ENCODE data around the gene PDGFC.

PDGFC gene

DNA sequence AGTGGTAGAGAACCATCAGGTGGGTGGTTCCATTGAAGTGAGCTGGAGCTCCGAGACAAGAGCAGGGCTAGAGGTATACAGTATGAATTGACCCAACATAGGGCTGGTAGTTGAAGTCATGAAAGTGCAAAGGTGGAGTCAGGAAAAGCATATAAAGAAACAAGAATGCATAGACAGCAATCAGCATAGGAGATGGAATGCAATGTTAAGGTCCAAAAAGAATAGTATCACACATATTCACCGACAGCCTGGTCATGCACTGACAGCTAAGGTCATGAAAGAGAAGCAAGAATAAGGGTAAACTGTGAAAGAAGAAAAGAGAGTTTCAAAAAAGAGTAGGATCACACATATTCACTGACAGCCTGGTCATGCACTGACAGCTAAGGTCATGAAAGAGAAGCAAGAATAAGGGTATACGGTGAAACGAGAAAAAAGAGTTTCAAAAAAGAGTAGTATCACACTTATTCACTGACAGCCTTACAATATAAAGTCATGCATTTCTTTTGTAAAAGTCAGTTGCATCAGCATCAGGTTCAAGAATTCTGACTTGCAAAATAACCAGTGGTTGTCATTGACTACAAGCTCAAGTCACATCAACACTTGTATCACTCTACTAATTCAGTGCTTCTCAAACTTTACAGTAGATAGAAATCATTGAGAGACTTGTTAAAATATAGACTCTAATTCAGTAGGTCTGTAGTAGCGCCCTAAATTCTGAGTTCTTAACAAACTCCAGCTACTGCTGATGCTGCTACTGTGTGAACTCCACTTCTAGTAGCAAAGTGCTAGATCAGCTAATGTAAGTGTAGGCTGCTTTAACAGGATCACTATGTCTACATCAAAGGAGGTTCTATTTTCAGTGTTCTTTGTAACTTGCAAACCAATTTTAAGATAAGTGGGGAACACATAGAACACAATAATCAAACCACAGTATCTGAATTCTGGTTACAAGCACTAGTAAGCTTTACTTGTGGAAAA lies 221.9 kb downstream of the PDGFC start:
- TF ChIP-seq ZNF274 (IDR thresholded peaks at IDR 0.05; ENCODE audit: low read depth, low read length): no peak
- no peak overlapping the region for H3K4me3 ChIP-seq (ENCODE audit: low read length)

DNA sequence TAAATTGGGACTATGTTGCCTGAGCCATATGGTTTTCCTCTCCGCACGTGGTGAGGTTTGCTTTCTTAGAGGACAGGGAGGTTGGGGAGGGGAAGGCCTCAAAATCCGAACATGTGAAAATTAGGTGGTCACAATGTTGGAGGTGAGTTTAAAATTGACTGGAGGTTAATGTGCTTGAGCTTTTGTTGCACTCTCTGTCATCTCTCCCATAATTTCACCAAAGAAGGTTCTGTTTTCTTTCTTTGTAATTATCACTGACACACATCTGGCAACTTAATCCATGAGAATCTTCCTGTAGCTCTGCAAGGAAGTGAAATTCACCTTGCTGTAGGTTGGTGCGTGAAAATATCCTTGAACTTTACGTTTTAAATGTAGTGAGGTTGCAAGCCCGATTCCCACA lies 225.5 kb downstream of the PDGFC start:
- no peak for TF ChIP-seq ZNF274 (IDR thresholded peaks at IDR 0.05; ENCODE audit: low read depth, low read length)
- no peak overlapping the region for H3K4me3 ChIP-seq (ENCODE audit: low read length)

DNA sequence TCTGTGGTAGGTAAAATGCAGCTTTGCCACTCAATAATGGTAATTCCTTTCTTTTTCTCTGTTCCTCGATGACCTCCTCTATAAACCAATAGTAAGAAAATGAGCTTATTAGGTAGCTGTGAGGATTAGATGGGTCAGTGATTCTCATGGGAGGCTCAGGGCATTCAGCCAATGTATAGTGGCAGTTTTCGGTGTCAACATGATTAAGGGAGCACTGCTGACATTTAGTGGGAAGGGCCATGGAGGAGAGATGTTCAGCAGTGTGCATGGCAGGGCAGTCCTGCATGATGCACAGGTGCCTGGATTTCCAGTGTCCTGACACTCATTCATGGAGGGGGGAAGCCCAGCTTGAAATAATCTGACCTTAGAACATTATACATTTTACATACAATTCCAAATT lies 232.8 kb downstream of the PDGFC start:
- TF ChIP-seq ZNF274 (IDR thresholded peaks at IDR 0.05; ENCODE audit: low read depth, low read length): no peak
- no peak overlapping the region for H3K4me3 ChIP-seq (ENCODE audit: low read length)

DNA sequence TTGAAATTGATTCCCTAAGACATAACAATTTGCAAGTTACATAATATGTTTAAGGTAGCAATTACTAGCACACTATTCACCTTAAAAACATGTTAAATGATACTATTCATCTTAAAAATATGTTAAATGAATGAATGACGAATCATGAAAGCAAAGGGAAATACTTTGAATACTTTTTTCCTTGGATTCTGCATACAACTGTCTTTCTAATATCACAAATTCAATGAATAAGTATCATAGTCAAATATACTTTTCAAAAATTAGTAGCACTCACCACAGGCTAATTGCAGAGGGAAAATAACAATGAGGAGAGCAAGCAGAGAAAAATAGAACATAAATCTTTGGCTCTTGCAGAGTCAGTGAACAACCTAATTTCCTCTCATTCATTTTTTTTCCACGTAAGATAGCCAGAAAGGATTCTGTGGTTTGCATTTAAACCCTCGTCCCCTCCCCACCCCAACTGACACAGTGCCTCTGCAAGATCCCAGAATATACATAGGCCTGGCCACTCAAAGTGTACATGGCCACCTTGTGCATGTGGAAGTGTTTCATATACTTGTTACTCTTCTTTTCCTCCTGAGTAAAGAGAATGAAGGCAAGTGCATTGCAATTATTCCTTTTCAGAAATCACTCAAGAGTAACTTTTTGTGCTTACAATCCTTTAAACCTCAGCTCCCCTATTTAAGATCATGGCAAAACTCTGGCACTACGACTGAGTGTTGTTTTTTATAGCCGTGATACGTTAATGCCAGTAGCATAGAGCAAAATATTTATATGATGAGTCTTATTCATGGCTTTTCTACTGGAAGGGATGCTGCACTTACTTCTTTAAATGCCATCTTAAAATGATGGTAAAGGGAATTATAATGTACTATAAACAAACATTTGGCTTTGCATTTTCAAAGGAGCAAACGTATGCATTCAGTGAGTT lies 236.4 kb downstream of the PDGFC start:
- no peak overlapping the region for H3K4me3 ChIP-seq (ENCODE audit: low read length)
- no peak for TF ChIP-seq ZNF274 (IDR thresholded peaks at IDR 0.05; ENCODE audit: low read depth, low read length)

DNA sequence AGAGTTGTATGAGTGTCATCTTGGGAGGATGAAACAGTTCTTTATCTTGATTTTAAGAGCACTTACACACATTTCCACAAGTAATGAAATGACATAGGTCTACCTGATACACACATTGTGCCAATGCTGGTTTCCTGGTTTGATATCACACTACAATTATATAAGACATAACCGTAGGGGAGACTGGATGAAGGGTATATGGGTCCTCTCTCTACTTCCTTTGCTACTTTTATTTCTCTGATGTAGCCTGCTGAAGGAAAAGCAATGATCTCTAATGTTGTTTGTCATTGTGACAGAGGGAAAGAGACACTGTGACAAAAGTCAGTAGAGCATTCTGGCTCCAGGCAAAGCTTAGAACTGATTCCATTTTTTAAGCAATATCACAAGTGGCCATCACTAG lies 238.0 kb downstream of the PDGFC start:
- no peak overlapping the region for H3K4me3 ChIP-seq (ENCODE audit: low read length)
- TF ChIP-seq ZNF274 (IDR thresholded peaks at IDR 0.05; ENCODE audit: low read depth, low read length): no peak

DNA sequence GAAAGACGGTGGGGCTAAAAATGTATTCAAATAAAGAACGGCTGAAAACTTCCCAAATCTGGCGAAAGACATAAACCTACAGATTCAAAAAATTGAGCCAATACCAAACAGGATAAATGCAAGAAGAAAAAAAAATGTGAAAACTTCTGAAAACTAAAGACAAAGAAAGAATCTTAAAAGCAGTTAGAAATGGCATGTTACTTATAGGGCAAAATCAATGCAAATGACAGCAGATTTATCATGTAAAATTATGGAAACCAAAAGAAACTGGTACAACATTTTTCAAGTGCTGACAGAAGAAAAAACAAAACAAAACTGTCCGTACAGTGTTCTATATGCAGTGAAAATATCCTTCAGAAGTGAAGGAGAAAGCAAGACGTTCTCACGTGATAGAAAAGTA lies 239.0 kb downstream of the PDGFC start:
- TF ChIP-seq ZNF274 (IDR thresholded peaks at IDR 0.05; ENCODE audit: low read depth, low read length): no peak
- no peak overlapping the region for H3K4me3 ChIP-seq (ENCODE audit: low read length)

DNA sequence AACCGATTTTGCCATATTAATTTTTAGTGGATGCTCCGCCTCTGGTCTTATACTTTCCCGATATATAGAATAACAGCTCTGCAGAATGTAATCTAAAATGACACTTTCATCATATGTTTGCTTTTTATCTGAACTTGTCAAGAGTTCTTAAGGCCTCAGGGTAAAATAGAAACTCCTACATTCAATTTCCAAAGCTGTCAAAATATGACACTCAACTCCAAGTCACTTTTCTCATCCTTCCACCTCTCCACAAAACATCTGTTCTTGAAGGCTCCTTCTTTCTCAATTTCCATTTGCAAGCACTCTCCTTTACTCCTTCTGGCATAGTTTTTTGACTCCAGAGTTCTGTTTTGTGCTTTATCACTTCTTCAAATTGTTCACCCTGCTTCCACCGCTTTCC lies 242.2 kb downstream of the PDGFC start:
- no peak for TF ChIP-seq ZNF274 (IDR thresholded peaks at IDR 0.05; ENCODE audit: low read depth, low read length)
- no peak overlapping the region for H3K4me3 ChIP-seq (ENCODE audit: low read length)

DNA sequence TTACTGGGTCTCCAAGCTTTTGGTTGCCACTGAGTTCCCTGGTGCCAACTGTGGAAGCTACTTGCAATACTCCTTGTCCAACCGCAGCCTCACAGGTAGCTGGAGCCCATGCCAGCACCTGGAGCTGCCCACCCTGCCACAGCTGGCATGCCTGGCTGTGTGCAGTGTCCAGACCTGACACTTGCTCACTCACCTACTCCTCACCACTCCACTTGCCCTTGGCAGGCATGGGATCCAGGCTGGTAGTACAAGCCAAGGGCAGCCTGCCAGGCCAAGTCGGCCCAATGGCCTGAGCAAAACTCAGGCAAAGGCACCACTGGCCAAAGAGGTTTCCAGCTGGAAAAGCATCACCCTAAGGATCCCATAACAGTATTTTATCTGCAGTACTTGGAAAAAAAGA lies 246.3 kb downstream of the PDGFC start:
- H3K4me3 ChIP-seq (ENCODE audit: low read length): no peak overlapping the region
- TF ChIP-seq ZNF274 (IDR thresholded peaks at IDR 0.05; ENCODE audit: low read depth, low read length): no peak

DNA sequence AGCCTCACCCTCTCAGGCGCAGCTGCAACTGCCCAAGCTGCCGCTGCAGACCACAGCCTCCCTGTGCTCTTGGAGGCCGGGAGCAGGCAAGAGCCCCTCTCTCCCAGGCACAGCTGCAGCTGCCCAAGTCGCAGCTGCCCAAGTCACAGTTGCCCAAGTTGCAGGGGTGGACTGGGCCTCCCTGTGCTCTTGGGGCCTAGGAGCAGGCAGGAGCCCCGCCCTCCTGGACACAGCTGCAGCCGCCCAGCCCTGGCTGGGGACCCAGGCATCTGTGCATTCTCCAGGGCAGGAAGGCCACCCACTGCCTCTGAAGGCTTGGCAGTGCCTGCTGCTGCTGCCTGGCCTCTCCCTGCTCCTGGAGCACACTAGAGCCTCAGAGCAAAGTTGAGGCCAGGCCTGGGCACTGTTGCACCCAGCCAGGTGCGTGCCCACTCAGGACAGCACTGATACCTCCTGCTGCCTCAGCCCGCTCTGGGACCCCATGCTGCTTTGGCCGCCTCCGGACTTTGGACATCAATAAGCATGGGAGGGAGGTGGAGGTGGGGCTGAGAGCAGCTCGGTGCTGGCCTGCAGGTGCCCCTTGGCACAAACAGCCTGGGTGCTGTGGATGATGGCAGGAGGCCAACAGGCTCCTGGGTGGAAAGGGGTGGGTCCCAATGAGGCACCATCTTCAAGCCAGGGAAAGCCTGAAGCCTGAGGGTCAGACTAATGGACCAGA lies 247.5 kb downstream of the PDGFC start:
- no peak for TF ChIP-seq ZNF274 (IDR thresholded peaks at IDR 0.05; ENCODE audit: low read depth, low read length)
- no peak overlapping the region for H3K4me3 ChIP-seq (ENCODE audit: low read length)

DNA sequence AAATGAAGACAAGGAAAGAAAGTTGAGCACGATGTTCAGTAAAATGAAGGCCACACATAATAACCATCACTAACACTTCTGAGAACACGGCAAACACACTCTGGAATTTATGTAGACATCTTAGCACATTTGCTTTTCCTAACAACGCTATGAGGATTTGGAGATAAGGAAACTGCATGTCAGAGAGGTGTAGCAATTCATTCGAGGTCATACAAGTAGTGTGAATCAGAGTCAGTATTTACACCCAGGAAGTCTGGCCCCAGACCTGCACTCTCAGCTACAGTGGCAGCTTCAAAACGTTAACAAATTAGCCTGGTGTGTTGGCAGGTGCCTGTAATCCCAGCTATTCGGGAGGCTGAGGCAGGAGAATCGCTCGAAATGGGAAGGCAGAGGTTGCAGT lies 253.4 kb downstream of the PDGFC start:
- H3K4me3 ChIP-seq (ENCODE audit: low read length): no peak overlapping the region
- no peak for TF ChIP-seq ZNF274 (IDR thresholded peaks at IDR 0.05; ENCODE audit: low read depth, low read length)

DNA sequence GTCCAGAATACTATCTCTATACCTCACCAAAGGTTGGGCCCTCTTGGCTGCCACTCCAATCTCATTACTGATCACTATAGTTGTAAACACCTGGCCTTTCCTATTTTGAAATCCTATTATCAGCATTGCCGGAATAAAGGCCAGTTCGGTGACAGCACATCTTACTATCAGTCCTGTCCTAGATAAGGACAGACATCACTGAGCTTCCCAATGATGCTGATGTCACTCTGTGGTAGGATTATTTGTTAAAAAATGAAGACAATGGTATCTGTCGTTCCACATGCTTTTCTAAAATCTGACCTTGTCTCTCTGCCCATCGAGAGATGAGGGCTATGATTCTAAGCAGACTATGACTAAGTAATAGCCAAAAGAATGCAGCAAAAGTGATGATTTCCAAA lies 260.4 kb downstream of the PDGFC start:
- TF ChIP-seq ZNF274 (IDR thresholded peaks at IDR 0.05; ENCODE audit: low read depth, low read length): no peak
- no peak overlapping the region for H3K4me3 ChIP-seq (ENCODE audit: low read length)

Measured in GM08714 (cell line).